ENCODE results near the gene MYOM1.
"Not testable (repeated sequence)": the region's sequence is repeated elsewhere in the genome, so short reads cannot be mapped to it uniquely, and the experiment has no call there.

MYOM1 gene

DNA sequence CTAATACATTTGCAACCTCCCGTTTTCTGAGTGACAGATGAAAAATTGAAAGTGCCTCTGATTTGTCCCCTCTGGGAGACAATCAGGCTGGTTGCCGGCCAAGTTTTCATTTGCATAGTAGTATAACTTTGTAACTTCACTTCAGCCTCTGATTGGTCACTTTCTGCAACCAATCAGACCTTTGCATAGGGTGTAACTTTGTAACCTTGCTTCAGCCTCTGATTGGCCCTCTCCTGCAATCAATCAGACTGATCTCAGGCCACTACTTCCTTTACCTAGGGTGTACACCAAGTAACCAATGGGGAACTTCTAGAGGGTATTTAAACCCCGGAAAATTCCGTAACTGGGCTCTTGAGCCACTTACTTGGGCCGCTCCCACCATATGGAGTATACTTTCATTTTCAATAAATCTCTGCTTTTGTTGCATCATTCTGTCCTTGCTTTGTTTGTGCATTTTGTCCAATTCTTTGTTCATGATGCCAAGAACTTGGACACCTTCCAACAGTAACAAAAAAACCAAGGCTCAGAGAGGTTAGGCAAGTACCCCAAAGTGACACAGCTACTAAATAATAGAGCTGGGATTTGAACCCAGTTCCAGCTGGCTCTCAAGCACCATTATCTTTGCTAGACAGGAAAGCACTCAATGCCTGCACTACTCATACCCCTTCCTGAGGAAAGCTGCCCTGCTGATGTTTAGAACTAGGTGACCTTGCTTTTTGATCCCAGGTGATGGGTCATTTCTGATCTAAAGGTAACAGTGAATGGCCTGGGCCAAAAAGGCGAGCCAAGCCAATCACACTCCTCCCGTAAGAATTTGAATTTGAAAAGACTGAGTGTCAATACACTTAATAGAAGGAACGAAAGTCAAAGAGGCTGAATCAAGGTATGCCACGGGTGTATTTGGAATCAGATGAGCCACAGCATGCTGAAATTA lies 10.9 kb upstream of the MYOM1 start:
- no peaks in the 10 kb centered on the region for H3K9me3 ChIP-seq (ENCODE audit: control insufficient read depth, insufficient read depth, low read length)
- no peak overlapping the region for H3K4me3 ChIP-seq (ENCODE audit: low read depth, low read length)
- no peak overlapping the region for H3K9ac ChIP-seq (ENCODE audit: low read depth, low read length)
- H3K36me3 ChIP-seq (ENCODE audit: control insufficient read depth, insufficient read depth, low read length), result no peaks in the 10 kb centered on the region
- H3K4me1 ChIP-seq (ENCODE audit: control insufficient read depth, insufficient read depth, low read length), result peaks cover 7% of the 10 kb centered on the region
- no peaks in the 10 kb centered on the region for H3K27me3 ChIP-seq (ENCODE audit: control insufficient read depth, insufficient read depth, low read length)

DNA sequence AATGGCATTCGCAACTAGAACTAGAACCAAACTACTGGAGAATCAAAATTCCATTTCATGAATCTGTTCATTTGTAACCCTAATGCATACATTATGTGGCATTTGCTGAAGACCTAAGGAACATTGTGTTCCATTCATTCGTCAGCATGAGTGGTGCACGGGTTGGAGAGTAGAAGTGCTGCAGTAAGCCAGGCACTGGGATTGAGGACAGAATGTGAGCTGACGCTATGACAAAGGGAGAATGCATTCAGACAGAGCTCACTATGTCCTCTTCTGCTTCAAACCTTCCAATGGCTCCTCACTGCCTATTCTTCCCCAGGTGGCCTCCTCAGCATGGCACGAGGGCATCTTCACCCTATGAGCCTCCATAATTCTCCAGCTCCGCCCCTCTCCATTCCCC lies 6.3 kb upstream of the MYOM1 start:
- Histone ChIP-seq H3K36me3 (ENCODE audit: control insufficient read depth, insufficient read depth, low read length) (no peaks in the 10 kb centered on the region), H3K4me3 (ENCODE audit: low read depth, low read length) (no peak overlapping the region), H3K9me3 (ENCODE audit: control insufficient read depth, insufficient read depth, low read length) (no peaks in the 10 kb centered on the region), H3K4me1 (ENCODE audit: control insufficient read depth, insufficient read depth, low read length) (peaks cover 4% of the 10 kb centered on the region), H3K9ac (ENCODE audit: low read depth, low read length) (no peak overlapping the region), H3K27me3 (ENCODE audit: control insufficient read depth, insufficient read depth, low read length) (no peaks in the 10 kb centered on the region)

DNA sequence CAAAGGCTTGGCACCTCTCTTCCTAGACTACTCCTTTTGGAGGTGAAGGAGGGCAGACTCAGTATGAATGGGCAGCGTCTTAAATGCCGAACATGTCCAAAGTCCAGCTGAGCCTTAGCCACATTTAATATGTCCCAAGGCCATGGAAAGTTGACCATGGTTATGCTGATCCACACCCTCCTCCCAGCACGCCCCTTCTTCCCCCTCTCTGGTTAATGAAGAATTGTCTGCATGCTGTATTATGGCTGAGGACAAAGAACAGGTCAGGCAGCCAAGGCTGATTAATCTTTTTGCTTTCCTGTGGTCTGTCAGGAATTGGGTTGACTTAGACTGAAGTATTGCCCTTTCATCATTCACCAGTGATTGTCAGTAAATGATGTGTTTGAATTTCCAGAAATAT lies 5.8 kb upstream of the MYOM1 start:
- H3K9me3 ChIP-seq (ENCODE audit: control insufficient read depth, insufficient read depth, low read length), result no peaks in the 10 kb centered on the region
- no peaks in the 10 kb centered on the region for H3K36me3 ChIP-seq (ENCODE audit: control insufficient read depth, insufficient read depth, low read length)
- no peaks in the 10 kb centered on the region for H3K4me1 ChIP-seq (ENCODE audit: control insufficient read depth, insufficient read depth, low read length)
- H3K9ac ChIP-seq (ENCODE audit: low read depth, low read length), result no peak overlapping the region
- H3K27me3 ChIP-seq (ENCODE audit: control insufficient read depth, insufficient read depth, low read length), result no peaks in the 10 kb centered on the region
- no peak overlapping the region for H3K4me3 ChIP-seq (ENCODE audit: low read depth, low read length)

DNA sequence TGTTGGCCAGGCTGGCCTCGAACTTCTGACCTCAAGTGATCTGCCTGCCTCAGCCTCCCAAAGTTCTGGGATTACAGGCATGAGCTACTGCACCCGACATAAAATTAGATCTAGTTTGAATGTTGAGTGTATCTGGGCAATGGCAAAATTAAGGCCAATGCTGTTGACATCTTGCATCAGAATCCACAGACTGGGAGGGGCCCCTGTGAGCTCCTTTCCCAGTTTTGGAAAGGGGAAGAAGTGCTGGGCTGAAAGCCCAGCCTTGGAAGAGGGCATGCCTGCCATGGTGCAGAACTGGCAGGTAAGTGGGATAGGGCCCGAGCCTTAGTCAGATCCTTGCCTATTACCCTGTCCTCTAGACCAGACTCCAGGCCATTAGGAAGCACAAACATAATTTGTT lies 4.5 kb upstream of the MYOM1 start:
- H3K36me3 ChIP-seq (ENCODE audit: control insufficient read depth, insufficient read depth, low read length), result no peaks in the 10 kb centered on the region
- no peaks in the 10 kb centered on the region for H3K9me3 ChIP-seq (ENCODE audit: control insufficient read depth, insufficient read depth, low read length)
- H3K27me3 ChIP-seq (ENCODE audit: control insufficient read depth, insufficient read depth, low read length), result no peaks in the 10 kb centered on the region
- no peak overlapping the region for H3K4me3 ChIP-seq (ENCODE audit: low read depth, low read length)
- peaks cover 6% of the 10 kb centered on the region for H3K4me1 ChIP-seq (ENCODE audit: control insufficient read depth, insufficient read depth, low read length)
- H3K9ac ChIP-seq (ENCODE audit: low read depth, low read length), result no peak overlapping the region

DNA sequence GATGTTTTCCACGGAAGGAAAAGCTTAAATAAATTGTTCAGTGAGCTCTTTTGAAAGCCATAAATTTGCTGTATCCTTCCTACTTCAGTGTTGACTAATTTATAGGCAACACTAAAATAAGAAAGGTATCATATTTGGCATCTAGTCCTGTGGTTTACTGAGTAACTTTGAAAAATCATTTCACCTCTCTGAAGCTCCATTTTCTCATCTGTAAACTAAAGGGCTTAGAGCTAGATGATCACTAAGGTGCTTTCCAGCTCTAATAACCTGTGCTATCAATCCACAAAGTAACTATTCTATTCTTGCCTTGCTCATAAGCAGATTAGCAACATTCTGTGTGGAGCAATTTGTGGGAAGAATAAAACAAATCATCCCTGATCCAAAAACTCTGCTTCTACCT lies 3.6 kb upstream of the MYOM1 start:
- Histone ChIP-seq H3K4me3 (ENCODE audit: low read depth, low read length) (no peak overlapping the region), H3K27me3 (ENCODE audit: control insufficient read depth, insufficient read depth, low read length) (no peaks in the 10 kb centered on the region), H3K36me3 (ENCODE audit: control insufficient read depth, insufficient read depth, low read length) (no peaks in the 10 kb centered on the region), H3K9me3 (ENCODE audit: control insufficient read depth, insufficient read depth, low read length) (no peaks in the 10 kb centered on the region), H3K9ac (ENCODE audit: low read depth, low read length) (no peak overlapping the region), H3K4me1 (ENCODE audit: control insufficient read depth, insufficient read depth, low read length) (peaks cover 6% of the 10 kb centered on the region)

DNA sequence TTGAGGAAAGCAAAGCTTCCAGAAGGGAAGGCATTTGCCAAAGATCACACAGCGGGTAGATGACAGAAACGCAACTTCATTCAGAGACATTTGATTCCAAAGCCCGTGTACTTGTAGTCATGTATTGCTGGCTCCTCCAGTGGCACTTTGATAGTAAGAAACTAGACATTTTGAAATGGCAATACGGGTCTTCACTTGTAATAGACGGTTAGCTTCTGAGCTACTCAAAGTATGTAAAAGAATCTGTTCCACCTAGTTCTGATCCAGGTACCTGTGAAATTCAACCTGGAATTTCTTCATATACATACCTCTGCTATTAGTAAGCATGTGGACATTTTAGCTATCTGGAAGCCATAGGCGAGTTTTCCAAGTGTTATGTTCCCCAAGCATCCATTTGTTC lies 1.7 kb upstream of the MYOM1 start:
- Histone ChIP-seq H3K9ac (ENCODE audit: low read depth, low read length) (no peak overlapping the region), H3K36me3 (ENCODE audit: control insufficient read depth, insufficient read depth, low read length) (no peaks in the 10 kb centered on the region), H3K4me1 (ENCODE audit: control insufficient read depth, insufficient read depth, low read length) (peaks cover 6% of the 10 kb centered on the region), H3K9me3 (ENCODE audit: control insufficient read depth, insufficient read depth, low read length) (no peaks in the 10 kb centered on the region), H3K27me3 (ENCODE audit: control insufficient read depth, insufficient read depth, low read length) (no peaks in the 10 kb centered on the region), H3K4me3 (ENCODE audit: low read depth, low read length) (no peak overlapping the region)

DNA sequence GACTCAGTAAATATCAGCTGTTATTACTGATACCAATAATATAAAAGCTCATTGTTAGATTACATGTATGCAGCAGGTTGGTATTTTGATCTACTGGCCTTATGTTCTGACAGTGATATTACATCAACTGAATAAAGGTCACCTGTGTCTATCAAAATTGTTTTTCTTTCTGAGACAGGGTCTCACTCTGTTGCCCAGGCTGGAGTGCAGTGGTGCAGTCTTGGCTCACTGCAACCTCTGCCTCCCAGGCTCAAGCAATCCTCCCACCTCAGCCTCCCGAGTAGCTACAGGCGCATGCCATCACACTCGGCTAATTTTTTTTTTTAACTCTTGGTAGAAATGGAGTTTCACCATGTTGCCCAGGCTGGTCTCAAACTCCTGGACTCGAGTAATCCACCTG lies 1.1 kb upstream of the MYOM1 start:
- not testable (repeated sequence) for H3K9ac ChIP-seq (ENCODE audit: low read depth, low read length); H3K4me1 ChIP-seq (ENCODE audit: control insufficient read depth, insufficient read depth, low read length); H3K9me3 ChIP-seq (ENCODE audit: control insufficient read depth, insufficient read depth, low read length); H3K4me3 ChIP-seq (ENCODE audit: low read depth, low read length); H3K36me3 ChIP-seq (ENCODE audit: control insufficient read depth, insufficient read depth, low read length); H3K27me3 ChIP-seq (ENCODE audit: control insufficient read depth, insufficient read depth, low read length)

DNA sequence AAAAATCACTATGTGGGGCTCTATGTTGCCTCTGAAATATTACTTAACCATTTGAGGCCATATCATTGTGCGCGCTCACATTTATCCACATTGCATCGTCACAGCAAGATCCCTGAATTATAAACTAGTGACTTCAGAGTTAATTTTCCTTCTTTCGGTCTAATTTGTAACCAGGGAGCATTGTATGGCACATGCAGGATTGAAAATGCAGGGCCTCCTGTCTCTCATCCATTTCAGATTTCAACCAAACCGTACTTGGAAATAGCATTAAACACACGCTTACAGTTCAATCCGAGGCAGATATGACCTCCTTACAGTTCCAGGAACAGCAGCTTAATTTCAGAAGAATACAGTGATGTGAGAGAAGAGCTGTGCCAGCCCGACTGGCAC lies 532 bp downstream of the MYOM1 start:
- Histone ChIP-seq H3K4me1 (ENCODE audit: control insufficient read depth, insufficient read depth, low read length) (peaks cover 6% of the 10 kb centered on the region), H3K9me3 (ENCODE audit: control insufficient read depth, insufficient read depth, low read length) (no peaks in the 10 kb centered on the region), H3K9ac (ENCODE audit: low read depth, low read length) (no peak overlapping the region), H3K27me3 (ENCODE audit: control insufficient read depth, insufficient read depth, low read length) (no peaks in the 10 kb centered on the region), H3K36me3 (ENCODE audit: control insufficient read depth, insufficient read depth, low read length) (no peaks in the 10 kb centered on the region), H3K4me3 (ENCODE audit: low read depth, low read length) (no peak overlapping the region)

DNA sequence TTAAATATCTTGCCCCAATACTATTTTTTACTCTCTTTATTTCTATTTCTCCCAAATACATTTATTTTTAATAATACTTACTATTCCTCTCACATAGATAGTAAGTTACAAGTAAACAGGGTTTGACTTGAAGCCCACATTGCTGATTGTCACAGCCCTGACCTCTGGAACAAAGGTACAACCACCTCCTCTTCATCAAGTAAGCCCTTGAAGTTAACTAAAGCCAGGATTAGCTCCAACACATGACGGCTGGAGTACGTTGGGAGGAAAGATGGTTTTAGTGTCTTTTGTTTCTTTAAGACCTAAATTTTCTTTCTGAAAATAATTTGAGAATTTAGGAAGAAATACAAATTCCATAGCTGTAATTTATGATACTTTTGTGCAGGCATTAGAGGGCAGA lies 949 bp downstream of the MYOM1 start:
- no peak overlapping the region for H3K4me3 ChIP-seq (ENCODE audit: low read depth, low read length)

DNA sequence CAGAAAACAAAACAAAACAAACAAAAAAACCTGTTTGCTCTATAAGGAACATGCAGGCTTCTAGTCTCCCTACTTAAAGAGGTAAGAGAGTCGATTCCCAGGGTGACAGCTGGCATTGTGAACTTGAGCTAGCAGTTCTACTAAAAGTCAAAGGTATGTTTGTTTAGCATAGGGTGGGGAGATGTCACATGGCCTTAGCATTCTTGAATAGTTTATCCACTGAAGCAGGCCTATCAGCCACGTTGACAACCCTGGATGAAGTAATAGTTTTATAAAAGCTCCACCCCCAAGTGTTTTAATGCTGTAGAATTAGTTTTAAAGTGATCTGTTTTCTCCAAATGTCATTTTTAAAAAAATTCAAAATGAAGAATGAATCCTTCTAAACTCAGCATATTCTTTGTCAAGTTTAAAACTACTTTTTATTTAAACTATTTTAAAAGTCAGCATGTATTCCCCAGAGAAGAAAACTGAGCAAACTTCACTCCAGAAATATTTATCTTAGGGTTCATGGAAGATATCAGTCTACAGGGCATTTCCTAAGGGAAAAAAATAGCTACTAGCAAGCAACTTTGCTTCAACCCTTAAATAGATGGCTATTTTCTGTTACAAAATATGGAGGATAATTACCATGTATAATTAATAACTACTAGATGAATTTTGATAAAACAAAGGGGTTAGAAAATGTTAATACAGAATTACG lies 1.7 kb downstream of the MYOM1 start:
- Histone ChIP-seq H3K36me3 (ENCODE audit: control insufficient read depth, insufficient read depth, low read length) (no peaks in the 10 kb centered on the region), H3K9me3 (ENCODE audit: control insufficient read depth, insufficient read depth, low read length) (no peaks in the 10 kb centered on the region), H3K4me1 (ENCODE audit: control insufficient read depth, insufficient read depth, low read length) (peaks cover 6% of the 10 kb centered on the region), H3K4me3 (ENCODE audit: low read depth, low read length) (no peak overlapping the region), H3K27me3 (ENCODE audit: control insufficient read depth, insufficient read depth, low read length) (no peaks in the 10 kb centered on the region), H3K9ac (ENCODE audit: low read depth, low read length) (no peak overlapping the region)

More for the DNA sequence above, 949 bp downstream of the MYOM1 start:
- Histone ChIP-seq H3K36me3 (ENCODE audit: control insufficient read depth, insufficient read depth, low read length) (no peaks in the 10 kb centered on the region), H3K27me3 (ENCODE audit: control insufficient read depth, insufficient read depth, low read length) (no peaks in the 10 kb centered on the region), H3K9ac (ENCODE audit: low read depth, low read length) (no peak overlapping the region), H3K9me3 (ENCODE audit: control insufficient read depth, insufficient read depth, low read length) (no peaks in the 10 kb centered on the region), H3K4me1 (ENCODE audit: control insufficient read depth, insufficient read depth, low read length) (peaks cover 6% of the 10 kb centered on the region)

DNA sequence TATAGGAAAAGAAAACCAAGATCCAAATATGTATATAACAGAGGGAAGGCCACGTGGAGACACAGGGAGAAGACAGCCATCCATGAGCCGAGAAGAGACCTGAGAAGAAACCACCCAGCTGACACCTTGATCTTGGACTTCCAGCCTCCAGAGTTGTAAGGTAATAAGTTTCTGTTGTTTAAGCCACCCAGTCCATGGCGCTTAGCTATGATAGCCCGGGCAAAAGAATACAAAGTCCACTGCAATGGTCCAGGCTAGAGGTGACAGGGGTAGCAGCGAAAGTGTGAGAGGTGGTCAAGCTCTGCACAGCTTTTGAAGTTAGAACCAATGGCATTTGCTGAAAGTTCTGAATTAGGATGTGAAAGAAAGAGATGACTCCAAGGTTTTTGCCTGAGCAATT lies 2.8 kb downstream of the MYOM1 start:
- no peak overlapping the region for H3K4me3 ChIP-seq (ENCODE audit: low read depth, low read length)
- H3K36me3 ChIP-seq (ENCODE audit: control insufficient read depth, insufficient read depth, low read length), result no peaks in the 10 kb centered on the region
- H3K4me1 ChIP-seq (ENCODE audit: control insufficient read depth, insufficient read depth, low read length), result peaks cover 6% of the 10 kb centered on the region
- no peak overlapping the region for H3K9ac ChIP-seq (ENCODE audit: low read depth, low read length)
- H3K9me3 ChIP-seq (ENCODE audit: control insufficient read depth, insufficient read depth, low read length), result no peaks in the 10 kb centered on the region
- no peaks in the 10 kb centered on the region for H3K27me3 ChIP-seq (ENCODE audit: control insufficient read depth, insufficient read depth, low read length)
